GDM1 (cell line): Measurements from ENCODE around the gene KCTD1.

Experiments
- DNase-seq: peaks from one replicate; lab custom pipeline; 2025; lab: John Stamatoyannopoulos, UW

Gene KCTD1

DNA sequence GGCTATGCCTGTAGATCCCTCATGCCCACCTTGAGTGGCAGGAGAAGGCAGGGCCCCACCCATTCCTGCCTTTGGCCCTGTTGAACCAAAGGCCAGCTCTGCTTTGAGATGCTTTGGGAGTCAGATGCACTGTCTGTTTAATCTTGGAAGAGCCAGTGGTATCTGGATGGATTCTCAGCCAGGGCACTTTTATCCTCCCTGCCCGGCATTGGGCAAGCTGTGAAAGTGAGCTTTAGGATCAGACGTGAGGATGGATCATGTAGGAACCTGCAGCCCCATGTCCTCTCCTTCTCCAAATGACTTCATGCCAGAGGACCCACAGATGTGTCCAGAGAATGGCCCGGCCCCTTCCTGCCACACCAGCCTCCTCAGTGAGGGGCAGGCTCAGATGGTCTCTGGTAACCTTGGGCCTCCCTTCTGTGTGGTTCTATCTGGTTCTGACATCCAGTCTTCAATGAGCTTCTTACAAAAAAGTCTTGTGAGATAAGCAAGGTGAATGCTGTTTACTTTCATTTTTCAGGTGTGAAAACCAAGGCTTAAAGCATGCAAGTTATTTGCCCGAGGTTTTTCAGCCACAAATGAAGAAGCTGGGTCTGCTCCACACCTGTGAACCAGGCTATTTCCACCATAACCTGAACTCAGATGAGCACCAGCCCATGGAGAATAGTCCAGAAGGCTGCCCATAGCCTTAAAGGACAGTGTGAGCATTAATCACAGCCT is 123.8 kb downstream of the KCTD1 start:
- DNase-seq: no peak

DNA sequence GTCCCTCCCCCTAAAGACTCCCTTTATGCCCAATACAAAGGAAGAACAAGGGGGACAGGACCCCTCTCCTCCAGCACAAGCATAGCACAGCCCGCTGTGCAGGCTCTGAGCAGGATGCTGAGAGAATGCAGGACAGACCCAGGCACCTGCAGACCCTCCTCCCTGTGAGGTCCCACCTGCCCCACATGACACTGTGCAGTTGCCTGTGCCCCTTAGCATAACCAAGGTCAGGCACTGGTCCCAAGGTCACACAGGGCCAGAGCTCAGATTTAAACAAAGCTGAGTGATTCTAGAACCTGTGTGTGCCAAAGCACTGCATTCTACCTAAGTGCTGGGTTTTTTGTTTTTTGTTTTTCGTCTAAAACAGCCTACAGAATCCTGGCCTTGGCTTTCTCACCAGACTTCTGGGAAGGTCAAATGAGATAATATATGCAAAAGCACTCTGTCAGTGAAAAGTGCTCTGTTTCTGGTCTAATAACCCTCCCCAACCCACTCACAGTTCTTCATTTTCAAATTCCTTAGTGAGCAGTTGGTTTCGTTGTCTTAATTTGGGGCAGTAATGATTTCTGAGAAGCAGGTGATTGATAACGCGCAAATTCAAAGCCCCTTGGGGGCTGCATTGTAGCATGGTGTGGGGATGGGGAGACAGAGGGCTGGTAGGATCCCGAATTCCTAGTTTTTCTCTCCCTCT is 125.7 kb downstream of the KCTD1 start:
- DNase-seq: no peak

DNA sequence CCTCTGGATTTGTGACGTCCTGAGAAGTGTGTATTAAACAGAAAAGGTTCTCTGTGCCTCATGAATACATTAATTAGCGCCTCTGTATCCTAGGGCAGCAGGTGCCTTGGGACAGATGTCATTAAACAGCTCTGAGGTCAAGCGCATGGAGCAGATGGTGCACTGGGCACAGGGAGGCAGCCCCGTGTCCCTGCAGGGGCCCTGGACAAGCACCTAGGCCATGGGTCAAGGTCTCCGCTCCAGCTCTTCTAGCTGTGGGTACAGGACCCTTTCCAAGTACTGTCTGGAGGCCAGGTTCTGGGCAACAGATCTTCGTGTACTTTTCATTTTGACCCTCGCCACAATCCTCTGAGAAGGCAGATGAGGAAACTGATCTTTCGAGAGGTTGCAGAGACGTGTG is 126.4 kb downstream of the KCTD1 start:
- no peak for DNase-seq

DNA sequence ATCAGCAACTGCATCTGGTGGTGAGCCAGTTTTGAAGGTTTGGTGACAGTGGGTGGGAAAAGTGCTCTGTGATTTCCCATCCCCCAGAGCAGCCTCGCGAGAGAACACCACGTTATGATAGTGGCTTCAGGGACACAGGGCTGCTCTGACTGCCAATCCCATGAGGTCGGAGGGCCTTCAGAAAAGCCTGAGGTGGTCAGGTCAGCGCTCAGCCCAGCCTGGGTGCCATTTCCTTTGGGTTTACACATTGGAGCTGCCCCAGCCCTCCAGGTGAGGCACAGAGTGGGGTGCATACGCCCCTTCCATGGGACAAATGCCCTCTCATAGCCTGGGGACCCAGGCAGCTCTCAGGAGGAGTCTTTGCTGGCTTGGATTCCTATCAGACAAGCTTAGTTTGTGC is 126.8 kb downstream of the KCTD1 start:
- DNase-seq: no peak

DNA sequence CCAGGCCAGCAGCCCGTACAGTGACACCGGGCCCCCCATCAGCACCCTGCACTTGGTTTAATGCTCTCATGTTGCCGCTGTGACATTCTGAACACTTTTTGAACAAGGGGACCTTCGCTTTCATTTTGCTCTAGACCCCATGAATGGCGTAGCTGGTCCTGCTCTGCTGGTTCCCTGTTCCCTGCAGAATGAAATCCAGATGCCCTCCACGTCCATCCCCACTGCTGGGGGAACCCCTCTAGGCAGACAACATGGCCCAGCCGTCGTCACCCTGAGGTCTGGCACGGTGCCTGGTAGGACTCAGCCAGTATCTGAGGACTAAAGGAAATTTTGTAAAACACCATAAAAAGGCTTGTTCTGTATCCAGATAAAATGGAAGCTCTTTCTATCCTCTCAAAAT is 128.6 kb downstream of the KCTD1 start:
- no peak for DNase-seq

DNA sequence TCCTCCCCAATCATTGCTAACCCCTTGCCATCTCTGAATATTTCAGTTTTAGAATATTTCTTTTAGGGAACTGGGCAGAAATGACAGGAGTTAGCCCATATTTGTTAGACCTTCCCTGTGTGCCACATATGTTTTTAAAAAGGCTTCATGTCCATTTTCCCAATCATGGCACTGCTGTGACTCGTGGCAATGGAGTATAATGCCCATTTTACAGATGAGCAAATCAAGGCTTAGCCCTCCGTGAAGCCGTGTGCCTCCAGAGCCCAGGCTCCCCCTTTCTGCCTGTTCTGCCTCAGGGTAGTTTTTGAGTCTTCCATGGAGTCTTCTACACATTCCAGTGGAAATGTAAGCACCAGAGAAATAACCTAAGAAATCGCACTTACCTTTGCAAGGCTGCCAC is 130.1 kb downstream of the KCTD1 start:
- no peak for DNase-seq

DNA sequence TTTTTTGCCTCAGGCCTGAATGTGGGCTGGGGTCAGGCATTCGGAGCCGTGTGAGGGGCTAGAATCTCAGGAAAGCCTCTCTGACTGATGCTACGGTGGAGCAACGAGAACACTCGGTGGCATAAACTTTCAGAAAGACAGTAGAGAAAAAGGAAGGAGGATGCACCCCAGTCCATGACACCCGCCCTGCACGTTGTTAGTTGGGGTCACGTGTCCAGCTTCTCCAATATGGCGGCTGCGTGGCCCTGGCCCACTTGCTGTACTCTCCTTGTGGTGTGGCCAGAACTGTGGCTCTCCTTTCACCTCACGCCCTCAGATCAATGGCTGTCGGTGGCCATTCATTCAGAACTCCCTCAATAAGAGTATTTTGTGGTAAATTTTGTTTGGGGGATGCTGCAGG is 131.2 kb downstream of the KCTD1 start:
- DNase-seq: no peak

DNA sequence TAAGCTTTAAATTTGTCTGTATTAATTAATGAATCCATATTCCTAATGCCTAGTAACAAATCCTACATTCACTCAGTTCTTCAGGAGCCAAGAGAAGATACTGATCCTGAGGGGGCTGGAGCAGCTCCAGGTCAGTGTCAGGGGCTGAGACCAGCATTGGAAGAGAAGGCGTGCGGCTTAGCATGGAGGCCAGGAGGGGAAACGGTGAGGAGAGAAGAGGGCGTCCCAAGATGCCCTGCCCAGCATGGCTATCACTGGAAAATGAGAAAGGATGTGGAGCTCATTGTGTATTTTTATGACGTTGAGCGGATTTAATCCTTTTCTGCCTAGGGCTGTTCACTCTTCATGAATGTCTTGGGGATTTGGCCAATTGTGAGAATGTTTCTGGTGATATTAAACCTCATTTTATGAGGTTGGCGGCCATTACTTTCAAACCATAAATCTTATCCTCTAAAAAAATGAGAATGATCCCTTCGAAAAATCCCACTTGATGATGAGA is 131.7 kb downstream of the KCTD1 start:
- DNase-seq: no peak

DNA sequence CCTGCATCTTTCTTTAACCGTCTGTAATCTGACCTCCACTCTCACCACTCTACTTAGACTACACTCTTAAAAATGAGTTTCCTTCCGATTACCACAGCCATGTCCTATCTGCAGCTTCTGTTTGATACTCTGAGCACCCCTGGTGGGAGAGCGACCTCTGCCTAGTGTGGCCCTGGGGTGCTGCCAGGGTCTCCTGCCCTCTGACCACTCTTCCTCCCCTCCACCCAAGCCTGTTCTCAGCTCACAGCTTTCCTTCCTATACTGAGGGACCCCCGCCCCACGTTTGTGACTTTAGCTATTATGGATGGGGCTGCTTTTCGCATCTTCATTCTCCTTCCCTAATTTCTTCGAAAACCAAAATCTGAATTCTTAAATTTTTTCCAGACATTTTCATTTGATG is 132.7 kb downstream of the KCTD1 start:
- DNase-seq: no peak

DNA sequence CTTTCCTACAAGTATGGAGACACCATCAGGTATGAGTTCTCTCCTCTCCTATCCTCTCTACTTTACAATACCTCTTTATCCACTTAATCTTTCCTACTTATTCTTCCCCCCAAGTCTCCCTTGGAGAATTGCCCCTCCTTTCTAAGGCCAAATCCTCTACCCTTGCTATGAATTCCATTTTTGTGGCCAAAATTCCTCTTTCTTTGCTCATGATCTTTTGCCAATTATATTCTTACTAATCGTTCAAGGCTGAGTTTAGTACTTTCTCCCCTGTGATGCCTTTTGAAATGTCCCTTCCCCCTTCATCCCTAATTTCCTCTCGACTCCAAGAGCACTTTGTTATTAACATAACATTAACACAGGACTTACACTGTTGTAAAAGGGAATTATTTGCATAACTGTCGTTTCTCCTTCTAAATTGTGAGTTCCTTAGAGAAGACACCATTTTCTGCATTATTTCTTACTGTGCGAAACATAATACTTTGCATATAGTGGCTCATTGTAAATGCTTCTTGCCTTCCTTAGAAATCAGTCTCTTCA is 133.4 kb downstream of the KCTD1 start:
- DNase-seq: no peak

DNA sequence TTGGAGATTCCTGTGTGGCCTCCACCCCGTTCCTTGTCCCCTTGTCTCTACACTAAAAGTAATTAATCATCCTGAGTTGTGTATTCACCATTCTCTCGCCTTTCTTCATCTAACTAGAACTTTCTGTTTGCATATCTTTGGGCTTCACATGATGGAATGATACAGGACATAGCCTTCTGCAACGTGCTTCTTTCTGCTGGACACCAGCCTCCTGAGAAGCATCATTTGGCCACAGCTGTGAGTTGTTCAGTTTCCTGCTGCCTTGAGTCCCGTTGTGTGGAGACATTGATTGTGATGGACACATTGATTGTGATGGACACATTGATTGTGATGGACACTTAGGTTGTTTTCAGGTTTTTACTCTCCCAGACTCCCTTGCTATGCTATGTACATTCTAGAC is 139.3 kb downstream of the KCTD1 start:
- DNase-seq: no peak

DNA sequence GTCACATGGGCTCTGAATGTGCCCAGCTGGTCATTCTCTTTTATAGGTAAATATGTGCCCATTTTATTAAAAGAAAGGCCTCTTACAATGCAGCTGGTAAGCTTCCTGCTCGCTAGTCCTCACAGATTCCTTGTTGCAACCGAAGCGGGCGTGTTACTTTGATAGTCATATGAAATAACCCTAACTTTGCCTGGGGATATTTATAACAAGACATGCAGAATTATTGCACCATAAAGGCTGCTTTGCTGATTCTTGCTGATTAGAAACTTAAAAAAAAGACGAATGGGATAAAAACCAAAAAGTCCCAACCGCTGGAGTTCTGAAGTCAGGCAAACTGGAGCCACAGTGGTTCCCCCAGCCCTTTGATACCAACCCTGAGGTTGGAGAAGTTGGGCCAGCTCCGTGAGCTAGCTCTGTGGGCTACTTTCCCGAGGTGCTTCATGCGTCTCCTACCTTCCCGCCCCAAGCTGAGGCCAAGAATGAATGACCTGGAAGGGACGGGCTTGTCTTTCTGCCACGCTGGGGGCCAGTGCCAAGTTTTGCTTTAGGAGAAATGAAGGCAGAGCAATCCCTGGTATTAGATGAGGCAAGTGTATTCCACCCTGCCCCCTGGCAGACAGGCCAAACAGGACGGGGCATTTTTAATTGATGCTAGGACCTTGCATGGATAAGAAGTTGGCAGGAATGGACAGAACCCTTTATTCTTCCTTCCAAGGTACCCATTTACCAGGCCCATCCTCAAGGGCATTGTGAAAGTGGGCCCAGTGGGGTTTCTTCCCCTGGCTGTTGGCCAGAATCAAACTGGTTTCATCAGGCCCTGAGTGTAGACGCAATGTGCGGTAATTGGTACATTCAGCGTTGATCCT is 140.4 kb downstream of the KCTD1 start:
- no peak for DNase-seq

DNA sequence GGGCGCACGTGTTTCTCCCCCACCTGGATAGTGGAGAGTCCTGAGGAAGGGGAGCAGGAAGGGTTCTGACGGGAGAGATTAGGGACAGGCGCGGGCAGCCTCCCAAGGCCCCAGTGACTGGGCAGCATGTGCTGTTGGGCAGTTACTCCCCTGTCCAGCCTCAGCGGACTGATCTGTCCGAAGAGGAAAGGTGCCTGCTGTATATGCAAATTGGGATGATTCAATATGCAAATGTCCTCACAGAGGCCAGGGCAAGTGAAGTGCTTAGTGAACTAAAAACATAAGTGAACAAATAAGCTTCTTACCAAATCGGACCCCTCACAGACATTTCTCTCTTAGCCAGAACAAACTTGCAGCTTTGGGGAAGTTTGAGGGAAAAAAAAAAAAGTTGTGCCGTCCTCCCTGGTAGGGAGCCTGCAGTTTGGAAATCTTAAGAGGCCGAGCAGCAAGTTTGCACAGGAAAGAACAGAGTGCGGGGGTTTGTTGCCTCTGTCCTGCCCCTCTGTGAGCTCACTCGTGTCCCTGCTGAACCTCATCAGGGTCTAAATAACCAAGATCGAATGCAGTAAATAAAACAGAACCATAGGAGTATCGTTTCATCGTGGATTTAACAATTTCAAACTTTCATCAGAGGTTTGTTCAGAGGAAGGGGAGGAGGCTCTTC is 141.4 kb downstream of the KCTD1 start:
- no peak for DNase-seq

DNA sequence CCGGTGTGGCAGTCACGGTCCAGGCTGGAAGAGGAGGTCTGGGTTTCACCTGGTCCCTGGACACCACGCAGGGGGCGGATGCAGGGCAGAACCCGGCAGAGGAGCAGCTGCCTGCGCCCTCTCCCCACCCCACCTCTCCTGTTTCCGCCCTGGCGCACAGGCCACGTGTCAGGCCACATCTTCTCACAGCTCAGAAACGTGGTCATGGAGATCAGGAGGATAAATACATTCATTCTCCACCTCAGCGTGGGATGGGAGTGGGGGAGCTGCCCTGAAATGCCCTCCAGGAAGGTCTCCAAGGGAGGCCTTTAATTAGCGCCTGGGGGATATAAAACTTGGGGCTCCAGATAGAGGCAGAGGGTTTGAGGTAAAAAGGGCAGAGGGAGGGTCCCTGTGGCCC is 142.0 kb downstream of the KCTD1 start:
- DNase-seq: no peak

DNA sequence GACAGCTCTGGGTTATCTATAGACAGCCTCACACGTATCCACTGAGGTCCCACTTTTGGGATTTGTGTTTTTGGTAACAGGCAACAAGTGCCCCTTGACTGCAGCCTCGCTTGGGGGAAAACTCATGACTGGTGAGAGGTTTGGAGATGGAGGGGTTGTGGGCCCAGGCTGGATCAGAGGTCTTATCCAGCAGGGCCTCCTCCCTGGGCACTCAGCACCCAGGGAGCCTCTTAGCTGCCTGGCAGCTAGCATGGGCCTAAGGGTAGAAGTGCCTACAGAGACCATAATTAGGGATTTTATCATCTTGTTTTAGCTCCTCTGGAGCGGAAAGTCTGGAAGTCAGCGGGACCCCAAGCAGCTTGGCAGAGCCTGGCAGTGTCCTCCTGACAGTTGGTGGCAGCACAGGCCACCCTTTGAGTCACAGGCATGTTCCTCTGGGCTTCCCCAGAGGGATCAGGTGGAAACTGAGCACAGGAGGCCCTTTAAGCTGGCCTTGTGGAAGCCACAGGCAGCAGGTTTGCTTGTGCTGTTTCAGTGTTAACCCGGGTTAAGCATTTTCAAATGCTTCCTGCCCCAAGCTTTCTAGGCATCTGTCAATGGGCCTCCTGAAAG is 143.1 kb downstream of the KCTD1 start:
- DNase-seq: no peak
